A673 (cell line): ENCODE results near the gene HOXD8. TPM values are rescaled to one million over a fixed set of nuclear protein-coding genes. Genes with fewer than 3 reads are reported as not detected.

Experiments used
- BruUV-seq: library from RNA; stranded (reverse); fragments of 400-500 nt; replicated peaks from 2 replicates; lab custom pipeline; 2021; lab: Mats Ljungman, UMichigan
- CTCF ChIA-PET: fragments of 300-600 bp; sonication (Branson Sonifier 250); formaldehyde crosslinking; loops from one replicate; lab custom pipeline; 2022; ENCODE audit warnings: antibody characterized with exemption; lab: Charles Lee
- POLR2A ChIA-PET: fragments of 300-600 bp; sonication (Branson Sonifier 250); formaldehyde crosslinking; loops from one replicate; lab custom pipeline; 2022; ENCODE audit warnings: antibody characterized with exemption; ENCODE audit not compliant: low non-redundant PET; lab: Charles Lee
- DNase-seq: peaks from one replicate; pipeline ENCODE4 v3.0.0-alpha.2; 2015; ENCODE audit warnings: low spot score
- H3K27ac ChIP-seq: fragments of 200-600 bp; sonication (generic); 2 replicates; pipeline ENCODE4 v1.5.1; 2016; ENCODE audit warnings: mixed run types, low read depth, mild to moderate bottlenecking, mixed read lengths, antibody characterized with exemption, low read length; ENCODE audit not compliant: poor library complexity, severe bottlenecking
- H3K27me3 ChIP-seq: fragments of 200-600 bp; sonication (generic); replicated peaks from 2 replicates; pipeline ENCODE4 v1.6.1; 2017; ENCODE audit warnings: mixed run types, low read depth, mild to moderate bottlenecking, mixed read lengths, antibody characterized with exemption, low read length; ENCODE audit not compliant: insufficient read depth, poor library complexity
- H3K36me3 ChIP-seq: fragments of 200-600 bp; sonication (generic); 2 replicates; pipeline ENCODE4 v1.6.1; 2016; ENCODE audit warnings: mixed run types, mild to moderate bottlenecking, mixed read lengths, antibody characterized with exemption, low read length; ENCODE audit not compliant: insufficient read depth, poor library complexity, severe bottlenecking
- H3K4me1 ChIP-seq: fragments of 200-600 bp; sonication (generic); 2 replicates; pipeline ENCODE4 v1.6.1; 2017; ENCODE audit warnings: mixed run types, mild to moderate bottlenecking, mixed read lengths, antibody characterized with exemption, low read length; ENCODE audit not compliant: insufficient read depth, poor library complexity, severe bottlenecking
- H3K4me3 ChIP-seq: fragments of 200-600 bp; sonication (generic); 2 replicates; pipeline ENCODE4 v1.5.1; 2016; ENCODE audit warnings: low read depth, mixed run types, mild to moderate bottlenecking, mixed read lengths, low read length; ENCODE audit not compliant: poor library complexity, severe bottlenecking
- H3K9me3 ChIP-seq: fragments of 200-600 bp; sonication (generic); 2 replicates; pipeline ENCODE4 v1.6.1; 2016; ENCODE audit warnings: mixed run types, low read depth, mild to moderate bottlenecking, mixed read lengths, antibody characterized with exemption, low read length; ENCODE audit not compliant: poor library complexity, severe bottlenecking
- CTCF ChIP-seq: fragments of 300-800, 200-600 bp; sonication (generic); conservative IDR thresholded peaks from 2 replicates; pipeline ENCODE4 v1.5.1; 2017; ENCODE audit warnings: low read depth, mild to moderate bottlenecking, antibody characterized with exemption, low read length, moderate library complexity, mixed read lengths
- EZH2 ChIP-seq: fragments of 200-600 bp; sonication (generic); IDR thresholded peaks from 2 replicates; pipeline ENCODE4 v1.6.1; 2017; ENCODE audit warnings: borderline replicate concordance, low read depth, mild to moderate bottlenecking, mixed read lengths, antibody characterized with exemption, low read length; ENCODE audit not compliant: poor library complexity, severe bottlenecking
- intact Hi-C: fragments of 100-400 bp; cut with micrococcal nuclease; formaldehyde crosslinking; loops from one replicate; pipeline ENCODE4 v1.10.0; 2022; ENCODE audit not compliant: unreplicated experiment
- total RNA-seq: library from RNA; stranded (reverse); gene quantifications from 2 replicates; pipeline ENCODE4 v1.2.3, GENCODE V29; 2021

HOXD8 gene
- total RNA-seq, 1 experiment from 2014 or later = 56.8 TPM

- H3K36me3 ChIP-seq = no peaks in the 10 kb centered on the region
- no peaks in the 10 kb centered on the region for H3K27me3 ChIP-seq
- DNase-seq = peak; percentile 77
- peak overlapping the region; percentile 22 for H3K4me3 ChIP-seq
- H3K27ac ChIP-seq = peak overlapping the region; percentile 48
- POLR2A ChIA-PET = interaction anchor here (0.6 to 1.1 kb wide), 3 partner anchors 21 to 480 kb away, joined by 3 to 4 read pairs (median 3); no protein-coding TSS in a partner anchor
- intact Hi-C loops = no loop called here
- TF ChIP-seq EZH2 (no peak), CTCF (peak; percentile 41)
- CTCF ChIA-PET = interaction anchor here (0.9 kb wide), 1 partner anchor 990 kb away, joined by 4 read pairs; no protein-coding TSS in a partner anchor
- no TSS peak for BruUV-seq
- H3K4me1 ChIP-seq = peaks cover 37% of the 10 kb centered on the region
- H3K9me3 ChIP-seq = no peaks in the 10 kb centered on the region
Measured at GRCh38 chr2:176174382-176174823, 44.9 kb downstream of the HOXD8 start.

- ChIA-PET POLR2A (interaction anchor here (0.6 to 1.1 kb wide), 3 partner anchors 21 to 479 kb away, joined by 3 to 4 read pairs (median 3); no protein-coding TSS in a partner anchor), CTCF (interaction anchor here (0.6 to 0.9 kb wide), 2 partner anchors 990 to 1191 kb away, joined by 3 to 4 read pairs; no protein-coding TSS in a partner anchor)
- TF ChIP-seq EZH2 = no peak
- TF ChIP-seq CTCF = 0 out of 2 replicates have a peak, but pooled peaks have one; percentile 7
- intact Hi-C loops = no loop called here
- peak; percentile 76 for DNase-seq
- Histone ChIP-seq H3K9me3 (no peaks in the 10 kb centered on the region), H3K4me1 (peaks cover 37% of the 10 kb centered on the region), H3K27ac (peak overlapping the region; percentile 48), H3K4me3 (peak overlapping the region; percentile 22), H3K27me3 (no peaks in the 10 kb centered on the region), H3K36me3 (no peaks in the 10 kb centered on the region)
- no TSS peak for BruUV-seq
Measured at GRCh38 chr2:176174824-176175708, 45.6 kb downstream of the HOXD8 start.

- Histone ChIP-seq H3K36me3 (no peaks in the 10 kb centered on the region), H3K27me3 (no peaks in the 10 kb centered on the region), H3K9me3 (no peaks in the 10 kb centered on the region), H3K4me1 (peaks cover 37% of the 10 kb centered on the region), H3K4me3 (no peak overlapping the region), H3K27ac (no peak overlapping the region)
- TF ChIP-seq CTCF (no peak), EZH2 (no peak)
- ChIA-PET POLR2A (no interaction called here), CTCF (interaction anchor here (0.6 kb wide), 1 partner anchor 1192 kb away, joined by 3 read pairs; no protein-coding TSS in a partner anchor)
- intact Hi-C loops = no loop called here
- no TSS peak for BruUV-seq
- DNase-seq = peak; percentile 47
Measured at GRCh38 chr2:176175709-176176607, 46.5 kb downstream of the HOXD8 start.
